Measurements from ENCODE around the gene DPP4. TPM values are rescaled to one million over a fixed set of nuclear protein-coding genes. Genes with fewer than 3 reads are reported as not detected.

The DPP4 gene
- total and polyA plus RNA-seq, 2 experiments from 2014 or later = 1.5 to 2.8 TPM

GRCh38 chr2:161976295-161976694, 97.7 kb downstream of the DPP4 start:
- TF ChIP-seq EZH2phosphoT487 (IDR thresholded peaks at IDR 0.05; ENCODE audit: unreplicated experiment) (no peak), EZH2 (IDR thresholded peaks at IDR 0.05; ENCODE audit: low read depth, unreplicated experiment) (no peak), REST (IDR thresholded peaks at IDR 0.05; ENCODE audit: unreplicated experiment) (no peak), JUNB (IDR thresholded peaks at IDR 0.05; ENCODE audit: unreplicated experiment) (no peak), ZNF114 (CRISPR knock-in tag; IDR thresholded peaks at IDR 0.05) (no peak), NANOG (IDR thresholded peaks at IDR 0.05; ENCODE audit: borderline replicate concordance) (no peak), POLR2AphosphoS5 (IDR thresholded peaks at IDR 0.05; ENCODE audit: low read depth) (no peak), ZNF331 (CRISPR knock-in tag; IDR thresholded peaks at IDR 0.05; ENCODE audit: low read depth) (no peak), ZNF462 (CRISPR knock-in tag; IDR thresholded peaks at IDR 0.05) (no peak), CREB1 (CRISPR knock-in tag; IDR thresholded peaks at IDR 0.05; ENCODE audit: low read depth) (no peak), STAT1 (IDR thresholded peaks at IDR 0.05; ENCODE audit: unreplicated experiment) (no peak), ETS1 (IDR thresholded peaks at IDR 0.05) (no peak), CTCF (conservative IDR thresholded peaks at IDR 0.05; ENCODE audit: low read depth in 2 of 2) (no peak)
- DNase-seq (ENCODE audit: low spot score) (no peak), ATAC-seq (no peak)
- no peaks in the 10 kb centered on the region for H3K27me3 Mint-ChIP-seq (ENCODE audit: insufficient read depth, low read depth, poor library complexity)
- Histone ChIP-seq H3K4me3 (no peak overlapping the region), H2AFZ (no peak overlapping the region), H3K27ac (ENCODE audit: low read depth) (no peak overlapping the region), H3K4me2 (no peak overlapping the region), H3K27me3 (ENCODE audit: insufficient read depth) (no peaks in the 10 kb centered on the region), H3K79me2 (replicated peaks; ENCODE audit: insufficient read depth) (no peaks in the 10 kb centered on the region), H3K4me1 (ENCODE audit: insufficient read depth) (peaks cover 6% of the 10 kb centered on the region; the same call in 1 of the 2 replicates), H3F3A (replicated peaks; ENCODE audit: low read depth) (no peaks in the 10 kb centered on the region), H3K36me3 (ENCODE audit: insufficient read depth) (no peaks in the 10 kb centered on the region), H4K20me1 (replicated peaks; ENCODE audit: insufficient read depth) (no peaks in the 10 kb centered on the region), H3K9me2 (ENCODE audit: insufficient read depth) (no peaks in the 10 kb centered on the region)
- H3K9me3 Mint-ChIP-seq = no peaks in the 10 kb centered on the region
- H3K36me3 Mint-ChIP-seq (ENCODE audit: low read depth) = no peaks in the 10 kb centered on the region
- H3K4me1 Mint-ChIP-seq = peaks cover 13% of the 10 kb centered on the region; the same call in 2 of the 3 replicates
- H3K4me3 Mint-ChIP-seq = no peak overlapping the region
- no peak overlapping the region for H3K27ac Mint-ChIP-seq

Data from GM23338 (cell line).